Neuronal stem cell (in vitro differentiated cells): Measurements from ENCODE around the gene HSD17B2.

Experiments used
- DNase-seq: peaks from one replicate; pipeline ENCODE4 v3.0.0-alpha.2; 2013; ENCODE audit warnings: low spot score
- H2AFZ ChIP-seq: one replicate; pipeline ENCODE4 v1.6.1; 2013; ENCODE audit warnings: mild to moderate bottlenecking, low read length, inconsistent platforms
- H2AK5ac ChIP-seq: 2 replicates; pipeline ENCODE4 v1.6.1; 2013; ENCODE audit warnings: low read depth, mild to moderate bottlenecking, inconsistent platforms, low read length, moderate library complexity, mixed read lengths
- H2BK120ac ChIP-seq: 2 replicates; pipeline ENCODE4 v1.6.1; 2013; ENCODE audit warnings: low read depth, mild to moderate bottlenecking, inconsistent platforms, low read length, moderate library complexity, mixed read lengths
- H2BK12ac ChIP-seq: one replicate; pipeline ENCODE4 v1.6.1; 2013; ENCODE audit warnings: low read length, inconsistent platforms
- H2BK15ac ChIP-seq: 2 replicates; pipeline ENCODE4 v1.6.1; 2013; ENCODE audit warnings: mild to moderate bottlenecking, low read length, inconsistent platforms, mixed read lengths
- H2BK5ac ChIP-seq: one replicate; pipeline ENCODE4 v1.6.1; 2013; ENCODE audit warnings: inconsistent platforms, mild to moderate bottlenecking, low read length, moderate library complexity
- H3K14ac ChIP-seq: one replicate; pipeline ENCODE4 v1.6.1; 2013; ENCODE audit warnings: low read length, inconsistent platforms
- H3K18ac ChIP-seq: 2 replicates; pipeline ENCODE4 v1.6.1; 2013; ENCODE audit warnings: low read length, inconsistent platforms
- H3K23ac ChIP-seq: 2 replicates; pipeline ENCODE4 v1.6.1; 2013; ENCODE audit warnings: low read depth, mild to moderate bottlenecking, mixed read lengths, low read length, inconsistent platforms; ENCODE audit not compliant: poor library complexity
- H3K27ac ChIP-seq: replicated peaks from 3 replicates; pipeline ENCODE4 v1.5.1; 2013; ENCODE audit warnings: low read length, inconsistent platforms
- H3K27me3 ChIP-seq, 3 experiments: 2 replicates each; pipeline ENCODE4 v1.6.1; 2013; ENCODE audit warnings: low read length in 3 of 3, mild to moderate bottlenecking in 2 of 3, inconsistent platforms in 1 of 3, low read depth in 1 of 3, mixed read lengths in 1 of 3, moderate library complexity in 1 of 3; ENCODE audit not compliant: control insufficient read depth in 3 of 3, insufficient read depth in 3 of 3
- H3K36me3 ChIP-seq, 2 donors: replicated peaks in 1 of 2; 2 replicates each; pipeline ENCODE4 v1.6.1; 2013; ENCODE audit warnings: low read length in 2 of 2; ENCODE audit not compliant: control insufficient read depth in 2 of 2, insufficient read depth in 2 of 2
- H3K4ac ChIP-seq: 2 replicates; pipeline ENCODE4 v1.6.1; 2013; ENCODE audit warnings: inconsistent platforms, mild to moderate bottlenecking, low read length, moderate library complexity
- H3K4me1 ChIP-seq, 2 donors: 1 replicate in 1 of 2; 2 replicates in 1 of 2; pipeline ENCODE4 v1.6.1; 2013; ENCODE audit warnings: low read length in 2 of 2, low read depth in 1 of 2; ENCODE audit not compliant: control insufficient read depth in 2 of 2, insufficient read depth in 1 of 2
- H3K4me2 ChIP-seq: one replicate; pipeline ENCODE4 v1.6.1; 2013; ENCODE audit warnings: mild to moderate bottlenecking, low read length, inconsistent platforms; ENCODE audit not compliant: insufficient read depth, poor library complexity, severe bottlenecking
- H3K4me3 ChIP-seq, 2 donors: 2 replicates each; pipeline ENCODE4 v1.5.1; 2013; ENCODE audit warnings: low read length in 2 of 2, mild to moderate bottlenecking in 2 of 2, inconsistent platforms in 1 of 2, moderate library complexity in 1 of 2
- H3K79me1 ChIP-seq: one replicate; pipeline ENCODE4 v1.6.1; 2013; ENCODE audit warnings: low read depth, mild to moderate bottlenecking, inconsistent platforms, low read length, moderate library complexity
- H3K9ac ChIP-seq: one replicate; pipeline ENCODE4 v1.6.1; 2013; ENCODE audit warnings: mild to moderate bottlenecking, low read depth, low read length, inconsistent platforms; ENCODE audit not compliant: poor library complexity
- H3K9me3 ChIP-seq, 2 donors: replicated peaks in 1 of 2; 2 replicates each; pipeline versions ENCODE3 to v1.6.1; 2013; ENCODE audit warnings: low read length in 2 of 2, mild to moderate bottlenecking in 2 of 2, inconsistent platforms in 1 of 2, low read depth in 1 of 2, mixed read lengths in 1 of 2, moderate library complexity in 1 of 2; ENCODE audit not compliant: control insufficient read depth in 2 of 2, insufficient read depth in 1 of 2
- H4K8ac ChIP-seq: one replicate; pipeline ENCODE4 v1.6.1; 2013; ENCODE audit warnings: low read depth, mild to moderate bottlenecking, inconsistent platforms, low read length, moderate library complexity
- H4K91ac ChIP-seq: one replicate; pipeline ENCODE4 v1.6.1; 2013; ENCODE audit warnings: low read length, low read depth, mild to moderate bottlenecking, inconsistent platforms; ENCODE audit not compliant: poor library complexity
- WGBS, 2 donors: extraction: QIAGEN DNeasy Blood & Tissue Kit; methylation state at CpG; one replicate each; pipeline ENCODE4 v1.1.7; 2013; ENCODE audit warnings: missing lambda C conversion rate in 2 of 2, mixed read lengths in 1 of 2; ENCODE audit not compliant: insufficient read length in 2 of 2, insufficient replicate concordance in 1 of 2; ENCODE audit errors: extremely low coverage in 2 of 2; 5-methylcytosine and 5-hydroxymethylcytosine counted together

HSD17B2 gene

GRCh38 chr16:82146556-82146955 is 111.5 kb downstream of the HSD17B2 start:
- Histone ChIP-seq H2AFZ (no peak overlapping the region), H3K9ac (no peak overlapping the region), H3K14ac (no peak overlapping the region), H4K8ac (no peak overlapping the region), H3K79me1 (no peaks in the 10 kb centered on the region), H2BK120ac (no peak overlapping the region), H4K91ac (no peak overlapping the region), H3K4ac (no peak overlapping the region), H3K4me1 (peaks cover 0 to 6% of the 10 kb centered on the region in 2 donors), H2BK5ac (no peak overlapping the region), H3K23ac (no peak overlapping the region), H3K18ac (no peak overlapping the region), H2BK15ac (no peak overlapping the region), H3K9me3 (no peaks in the 10 kb centered on the region), H3K4me2 (no peak overlapping the region), H3K27me3 (no peaks in the 10 kb centered on the region), H3K27ac (no peak overlapping the region), H2AK5ac (no peak overlapping the region), H3K4me3 (no peak overlapping the region), H2BK12ac (no peak overlapping the region), H3K36me3 (peaks cover 12 to 64% of the 10 kb centered on the region in 2 donors)
- WGBS, 2 donors: no CpG with 5 or more reads among the region's 3 CpGs
- no peak for DNase-seq

GRCh38 chr16:82146957-82147356 is 111.9 kb downstream of the HSD17B2 start:
- no CpG with 5 or more reads among the region's 5 CpGs for WGBS, 2 donors

GRCh38 chr16:82147546-82147945 is 112.5 kb downstream of the HSD17B2 start:
- no peak overlapping the region for H3K18ac ChIP-seq
- no peak overlapping the region for H4K8ac ChIP-seq
- H3K4me3 ChIP-seq: no peak overlapping the region
- H3K79me1 ChIP-seq: no peaks in the 10 kb centered on the region
- no peaks in the 10 kb centered on the region for H3K27me3 ChIP-seq
- no peak overlapping the region for H2AK5ac ChIP-seq
- H3K36me3 ChIP-seq: peaks cover 12 to 72% of the 10 kb centered on the region in 2 donors
- no peaks in the 10 kb centered on the region for H3K9me3 ChIP-seq
- H3K27ac ChIP-seq: no peak overlapping the region
- H3K23ac ChIP-seq: no peak overlapping the region
- H2BK15ac ChIP-seq: no peak overlapping the region
- DNase-seq: no peak
- H3K4me2 ChIP-seq: no peak overlapping the region
- WGBS, 2 donors: no CpG with 5 or more reads among the region's 5 CpGs
- no peak overlapping the region for H2AFZ ChIP-seq
- H3K14ac ChIP-seq: no peak overlapping the region
- H2BK5ac ChIP-seq: no peak overlapping the region
- no peak overlapping the region for H3K4ac ChIP-seq
- H2BK120ac ChIP-seq: no peak overlapping the region
- peaks cover 0 to 6% of the 10 kb centered on the region in 2 donors for H3K4me1 ChIP-seq
- H3K9ac ChIP-seq: no peak overlapping the region
- H2BK12ac ChIP-seq: no peak overlapping the region
- H4K91ac ChIP-seq: no peak overlapping the region

More at GRCh38 chr16:82146957-82147356, 111.9 kb downstream of the HSD17B2 start:
- H3K4me3 ChIP-seq: no peak overlapping the region
- no peak overlapping the region for H3K23ac ChIP-seq
- H3K79me1 ChIP-seq: no peaks in the 10 kb centered on the region
- H3K36me3 ChIP-seq: peaks cover 12 to 68% of the 10 kb centered on the region in 2 donors
- no peak overlapping the region for H2BK120ac ChIP-seq
- no peak overlapping the region for H3K18ac ChIP-seq
- H4K91ac ChIP-seq: no peak overlapping the region
- no peaks in the 10 kb centered on the region for H3K27me3 ChIP-seq
- no peak overlapping the region for H2AFZ ChIP-seq
- H3K27ac ChIP-seq: no peak overlapping the region
- H2BK12ac ChIP-seq: no peak overlapping the region
- H3K14ac ChIP-seq: no peak overlapping the region
- no peak overlapping the region for H4K8ac ChIP-seq
- H3K4me1 ChIP-seq: peaks cover 0 to 6% of the 10 kb centered on the region in 2 donors
- H3K9ac ChIP-seq: no peak overlapping the region
- no peak overlapping the region for H3K4me2 ChIP-seq
- H2AK5ac ChIP-seq: no peak overlapping the region
- no peak for DNase-seq
- no peaks in the 10 kb centered on the region for H3K9me3 ChIP-seq
- no peak overlapping the region for H2BK15ac ChIP-seq
- no peak overlapping the region for H3K4ac ChIP-seq
- H2BK5ac ChIP-seq: no peak overlapping the region
